Panc1 (cell line): ENCODE data around the gene TMEM207.

Experiments used
- TF ChIP-seq, protein P1 (sequence below), 2 experiments: IDR thresholded peaks; 2 replicates each; pipeline ENCODE4 v1.6.1; 2011 to 2012; ENCODE audit warnings: low read depth in 2 of 2, control low read depth in 1 of 2, low read length in 1 of 2, mild to moderate bottlenecking in 1 of 2, moderate library complexity in 1 of 2; ENCODE audit not compliant: insufficient read depth in 1 of 2
- TF ChIP-seq, protein P2 (sequence below): fragments of 450-650 bp; IDR thresholded peaks from 2 replicates; pipeline ENCODE4 v1.5.1; 2017; ENCODE audit warnings: mild to moderate bottlenecking

- TF ChIP-seq, protein P1, sequence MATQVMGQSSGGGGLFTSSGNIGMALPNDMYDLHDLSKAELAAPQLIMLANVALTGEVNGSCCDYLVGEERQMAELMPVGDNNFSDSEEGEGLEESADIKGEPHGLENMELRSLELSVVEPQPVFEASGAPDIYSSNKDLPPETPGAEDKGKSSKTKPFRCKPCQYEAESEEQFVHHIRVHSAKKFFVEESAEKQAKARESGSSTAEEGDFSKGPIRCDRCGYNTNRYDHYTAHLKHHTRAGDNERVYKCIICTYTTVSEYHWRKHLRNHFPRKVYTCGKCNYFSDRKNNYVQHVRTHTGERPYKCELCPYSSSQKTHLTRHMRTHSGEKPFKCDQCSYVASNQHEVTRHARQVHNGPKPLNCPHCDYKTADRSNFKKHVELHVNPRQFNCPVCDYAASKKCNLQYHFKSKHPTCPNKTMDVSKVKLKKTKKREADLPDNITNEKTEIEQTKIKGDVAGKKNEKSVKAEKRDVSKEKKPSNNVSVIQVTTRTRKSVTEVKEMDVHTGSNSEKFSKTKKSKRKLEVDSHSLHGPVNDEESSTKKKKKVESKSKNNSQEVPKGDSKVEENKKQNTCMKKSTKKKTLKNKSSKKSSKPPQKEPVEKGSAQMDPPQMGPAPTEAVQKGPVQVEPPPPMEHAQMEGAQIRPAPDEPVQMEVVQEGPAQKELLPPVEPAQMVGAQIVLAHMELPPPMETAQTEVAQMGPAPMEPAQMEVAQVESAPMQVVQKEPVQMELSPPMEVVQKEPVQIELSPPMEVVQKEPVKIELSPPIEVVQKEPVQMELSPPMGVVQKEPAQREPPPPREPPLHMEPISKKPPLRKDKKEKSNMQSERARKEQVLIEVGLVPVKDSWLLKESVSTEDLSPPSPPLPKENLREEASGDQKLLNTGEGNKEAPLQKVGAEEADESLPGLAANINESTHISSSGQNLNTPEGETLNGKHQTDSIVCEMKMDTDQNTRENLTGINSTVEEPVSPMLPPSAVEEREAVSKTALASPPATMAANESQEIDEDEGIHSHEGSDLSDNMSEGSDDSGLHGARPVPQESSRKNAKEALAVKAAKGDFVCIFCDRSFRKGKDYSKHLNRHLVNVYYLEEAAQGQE (IDR thresholded peaks at IDR 0.05; ENCODE audit: insufficient read depth in 1 of 2, low read depth in 2 of 2, low read length in 1 of 2) = no peak
- TF ChIP-seq, protein P2, sequence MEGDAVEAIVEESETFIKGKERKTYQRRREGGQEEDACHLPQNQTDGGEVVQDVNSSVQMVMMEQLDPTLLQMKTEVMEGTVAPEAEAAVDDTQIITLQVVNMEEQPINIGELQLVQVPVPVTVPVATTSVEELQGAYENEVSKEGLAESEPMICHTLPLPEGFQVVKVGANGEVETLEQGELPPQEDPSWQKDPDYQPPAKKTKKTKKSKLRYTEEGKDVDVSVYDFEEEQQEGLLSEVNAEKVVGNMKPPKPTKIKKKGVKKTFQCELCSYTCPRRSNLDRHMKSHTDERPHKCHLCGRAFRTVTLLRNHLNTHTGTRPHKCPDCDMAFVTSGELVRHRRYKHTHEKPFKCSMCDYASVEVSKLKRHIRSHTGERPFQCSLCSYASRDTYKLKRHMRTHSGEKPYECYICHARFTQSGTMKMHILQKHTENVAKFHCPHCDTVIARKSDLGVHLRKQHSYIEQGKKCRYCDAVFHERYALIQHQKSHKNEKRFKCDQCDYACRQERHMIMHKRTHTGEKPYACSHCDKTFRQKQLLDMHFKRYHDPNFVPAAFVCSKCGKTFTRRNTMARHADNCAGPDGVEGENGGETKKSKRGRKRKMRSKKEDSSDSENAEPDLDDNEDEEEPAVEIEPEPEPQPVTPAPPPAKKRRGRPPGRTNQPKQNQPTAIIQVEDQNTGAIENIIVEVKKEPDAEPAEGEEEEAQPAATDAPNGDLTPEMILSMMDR = no peak
These were observed 1.4 kb downstream of the TMEM207 start for GRCh38 chr3:190448256-190448655.
